NCI-H2196 treated with DMSO at 0.1 percent for 48 hours (cell line): ENCODE data around the gene IL11.

Source experiments
- DNase-seq: peaks from one replicate; lab custom pipeline; 2025; ENCODE audit not compliant: unreplicated experiment; lab: John Stamatoyannopoulos, UW

Gene IL11

DNA sequence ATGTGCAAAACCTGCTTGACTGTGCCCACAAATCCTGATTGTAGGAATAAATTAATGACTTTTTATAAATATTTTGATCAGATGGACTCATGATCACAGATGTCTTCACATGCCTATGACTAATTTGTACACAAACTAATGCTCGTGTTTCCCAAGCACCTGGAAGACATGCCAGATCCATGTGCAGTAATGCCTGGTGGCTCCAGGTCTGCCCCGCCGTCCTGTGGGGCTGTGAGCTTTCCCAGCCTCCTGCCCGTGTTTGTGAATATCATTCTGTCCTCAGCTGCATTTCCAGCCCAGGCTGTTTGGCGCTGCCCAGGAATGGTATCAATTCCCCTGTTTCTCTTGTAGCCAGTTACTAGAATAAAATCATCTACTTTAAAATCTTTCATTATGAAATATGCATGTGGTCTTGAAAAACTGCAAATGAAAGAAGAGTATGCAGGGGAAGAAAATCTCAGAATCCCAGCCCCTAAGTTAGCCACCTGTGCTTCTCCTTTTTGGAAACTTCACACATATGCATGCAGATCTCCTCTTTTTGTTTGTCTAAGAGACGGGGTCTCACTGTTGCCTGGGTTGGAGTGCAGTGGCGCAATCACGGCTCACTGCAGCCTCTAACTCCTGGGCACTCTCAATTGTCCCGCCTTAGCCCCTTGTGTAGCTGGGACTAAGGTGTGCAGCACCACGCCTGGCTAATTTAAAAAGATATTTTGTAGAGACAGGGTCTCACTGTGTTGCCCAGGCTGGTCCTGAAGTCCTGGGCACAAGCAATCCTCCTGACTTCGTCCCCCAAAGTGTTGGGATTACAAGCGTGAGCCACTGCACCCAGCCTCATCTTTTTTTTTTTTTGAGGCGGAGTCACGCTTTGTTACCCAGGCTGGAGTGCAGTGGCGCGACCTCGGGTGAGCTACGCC is 21.7 kb upstream of the IL11 start:
- no peak for DNase-seq

DNA sequence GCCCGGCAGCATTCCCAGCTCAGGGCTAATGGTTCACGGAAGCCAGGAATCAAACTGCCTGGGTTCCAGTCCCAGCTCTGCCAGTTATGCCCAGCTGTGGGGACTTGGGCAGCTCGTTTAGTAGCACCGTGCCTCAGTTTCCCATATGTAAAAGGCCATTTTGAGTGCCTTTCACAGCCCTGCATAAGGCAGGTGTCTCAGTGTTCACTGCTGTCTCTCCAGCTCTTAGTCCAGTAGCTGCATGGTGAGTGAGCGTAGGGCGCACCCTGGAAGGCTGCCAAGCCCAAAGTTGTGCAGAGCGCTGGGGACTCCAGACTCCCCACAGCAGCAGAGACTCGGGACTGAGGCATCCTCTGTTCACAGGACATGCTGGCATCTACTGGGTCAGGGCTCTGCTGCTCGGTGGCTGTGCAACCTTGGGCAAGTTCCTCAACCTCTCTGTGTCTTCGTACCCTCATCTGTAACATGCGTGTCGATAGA is 21.0 kb upstream of the IL11 start:
- DNase-seq = no peak

DNA sequence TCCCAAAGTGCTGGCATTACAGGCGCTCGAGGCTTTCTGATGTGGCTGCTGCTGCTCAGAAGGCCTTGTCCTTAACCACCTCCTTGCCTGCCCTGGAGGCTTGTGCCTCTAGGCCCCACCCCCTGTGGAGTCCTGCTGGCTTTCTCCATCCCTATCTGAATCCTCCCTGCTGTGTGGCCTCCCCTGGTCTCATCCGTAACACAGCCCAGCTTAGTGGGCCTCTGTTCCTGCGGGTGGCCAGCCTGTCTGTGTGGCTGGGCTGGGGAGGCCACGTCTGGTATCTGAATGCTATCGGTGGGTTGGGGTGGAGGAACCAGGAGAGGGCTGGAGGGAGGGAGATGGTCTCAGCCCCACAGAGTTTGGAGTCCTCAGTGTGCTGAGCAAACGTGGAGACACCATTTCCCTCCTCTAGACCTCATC is 20.2 kb upstream of the IL11 start:
- no peak for DNase-seq

DNA sequence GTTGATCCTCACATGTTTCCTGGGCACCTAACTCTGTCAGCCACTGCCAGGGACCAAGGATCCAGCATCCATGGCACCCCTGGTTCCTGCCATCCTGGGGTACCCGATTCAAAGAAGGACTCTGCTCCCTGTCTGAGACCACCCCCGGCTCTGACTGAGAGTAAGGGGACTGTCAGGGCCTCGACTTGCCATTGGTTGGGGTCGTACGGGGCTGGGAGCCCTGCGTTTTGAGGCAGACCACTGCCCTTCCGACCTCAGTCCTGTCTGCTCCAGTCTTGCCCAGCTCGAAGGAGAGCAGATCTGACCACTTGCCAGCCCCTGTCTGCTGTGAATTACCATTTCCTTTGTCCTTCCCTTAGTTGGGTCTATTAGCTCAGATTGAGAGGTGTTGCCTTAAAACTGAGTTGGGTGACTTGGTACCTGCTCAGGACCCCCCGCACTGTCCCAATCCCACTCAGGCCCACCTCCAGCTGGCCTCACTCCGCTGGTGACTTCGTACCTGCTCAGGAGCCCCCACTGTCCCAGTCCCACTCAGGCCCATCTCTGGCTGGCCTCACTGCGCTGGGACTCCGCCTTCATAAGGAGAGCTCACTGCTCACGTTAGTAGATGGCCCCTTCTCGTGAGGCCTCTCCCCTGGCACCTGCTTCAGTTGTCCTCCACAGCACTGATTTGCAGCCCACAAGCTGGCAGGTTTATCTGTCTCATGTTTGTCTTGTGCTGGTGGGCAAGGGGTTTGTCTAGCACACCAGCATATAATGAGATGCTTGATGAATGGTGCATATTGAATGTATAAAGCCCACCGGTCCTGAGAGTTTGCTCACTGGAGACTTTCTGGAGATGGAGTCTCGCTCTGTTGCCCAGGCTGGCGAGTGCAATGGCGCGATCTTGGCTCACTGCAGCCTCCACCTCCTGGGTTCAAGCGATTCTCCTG is 19.4 kb upstream of the IL11 start:
- DNase-seq = no peak

DNA sequence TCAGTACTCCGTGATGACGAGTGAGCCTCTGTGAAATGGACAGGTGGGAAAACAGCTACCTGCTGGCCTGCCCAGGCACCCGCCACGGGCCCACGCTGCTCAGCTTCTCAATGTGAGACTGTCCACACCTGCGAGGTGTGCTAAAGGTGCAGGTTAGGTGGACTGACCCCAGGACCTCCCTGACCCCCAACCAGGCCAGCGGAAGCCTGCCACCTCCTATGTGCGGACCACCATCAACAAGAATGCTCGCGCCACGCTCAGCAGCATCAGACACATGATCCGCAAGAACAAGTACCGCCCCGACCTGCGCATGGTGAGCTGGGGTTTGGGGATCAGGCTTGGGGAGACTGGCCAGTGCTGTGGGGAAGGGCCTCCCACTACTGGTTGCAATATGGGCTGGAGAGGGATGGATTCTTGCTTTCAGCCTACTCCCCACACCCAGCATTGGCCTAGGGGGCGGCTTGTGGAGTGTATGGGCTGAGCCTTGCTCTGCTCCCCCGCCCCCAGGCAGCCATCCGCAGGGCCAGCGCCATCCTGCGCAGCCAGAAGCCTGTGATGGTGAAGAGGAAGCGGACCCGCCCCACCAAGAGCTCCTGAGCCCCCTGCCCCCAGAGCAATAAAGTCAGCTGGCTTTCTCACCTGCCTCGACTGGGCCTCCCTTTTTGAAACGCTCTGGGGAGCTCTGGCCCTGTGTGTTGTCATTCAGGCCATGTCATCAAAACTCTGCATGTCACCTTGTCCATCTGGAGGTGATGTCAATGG is 17.7 kb upstream of the IL11 start:
- no peak for DNase-seq

DNA sequence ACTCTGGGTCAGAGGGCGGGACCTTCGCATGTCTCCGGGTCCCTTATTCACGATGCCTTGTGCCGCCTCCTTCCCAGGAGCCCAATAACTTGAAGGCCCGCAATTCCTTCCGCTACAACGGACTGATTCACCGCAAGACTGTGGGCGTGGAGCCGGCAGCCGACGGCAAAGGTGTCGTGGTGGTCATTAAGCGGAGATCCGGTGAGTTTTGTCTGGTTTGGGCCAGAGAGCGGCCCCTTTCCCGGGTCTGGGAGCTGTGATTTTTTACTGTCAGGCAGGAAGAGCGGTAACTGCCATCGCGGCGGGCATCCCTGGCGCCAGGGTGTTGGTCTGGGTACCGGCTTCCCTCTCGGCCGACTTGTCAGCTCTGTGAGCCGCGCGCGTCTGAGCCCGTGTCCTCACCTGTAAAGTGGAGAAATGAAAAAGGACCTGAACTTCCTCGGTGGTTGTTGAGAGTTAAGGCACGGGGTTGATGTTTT is 16.3 kb upstream of the IL11 start:
- DNase-seq = no peak

DNA sequence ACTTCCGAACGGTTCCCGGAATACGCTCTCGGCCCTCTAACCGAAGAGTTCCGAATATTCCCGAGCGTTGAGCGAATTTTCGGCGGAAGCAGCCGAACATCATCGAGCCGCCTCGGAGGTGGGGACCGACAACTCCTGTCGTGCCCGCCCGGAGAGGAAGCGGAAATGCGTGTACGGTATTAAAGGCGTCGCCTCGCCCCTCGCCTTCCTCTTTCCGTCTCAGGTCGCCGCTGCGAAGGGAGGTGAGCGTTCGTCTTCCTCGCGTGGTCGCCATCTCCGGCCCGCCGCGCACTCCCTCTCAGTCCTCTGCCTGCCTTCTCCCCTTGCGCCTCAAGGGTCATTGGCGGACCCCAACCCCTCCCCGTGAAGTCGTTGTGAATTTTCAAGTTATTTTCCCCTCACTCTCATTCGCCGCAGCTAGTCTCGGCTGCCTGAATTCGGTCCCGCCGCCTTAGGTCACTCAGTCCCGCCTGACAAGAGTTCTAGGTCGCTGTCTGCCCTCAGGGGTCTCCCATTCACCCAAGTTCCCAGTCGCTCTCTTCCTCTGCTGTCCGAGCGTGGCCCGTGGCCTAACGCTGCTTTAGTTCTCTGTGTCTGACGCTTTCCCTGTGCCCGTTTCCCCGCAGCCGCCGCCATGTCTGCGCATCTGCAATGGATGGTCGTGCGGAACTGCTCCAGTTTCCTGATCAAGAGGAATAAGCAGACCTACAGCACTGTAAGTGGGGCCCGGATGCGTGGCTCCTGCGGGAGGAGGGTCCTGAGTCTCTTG is 15.6 kb upstream of the IL11 start, which contains the start of gene RPL28:
Gene RPL28, plus strand, starts transcription at position 209 of the 769 bp plus-strand sequence. Its CDS starts 426 bp downstream, at position 635.
- peak; percentile 95 for DNase-seq

DNA sequence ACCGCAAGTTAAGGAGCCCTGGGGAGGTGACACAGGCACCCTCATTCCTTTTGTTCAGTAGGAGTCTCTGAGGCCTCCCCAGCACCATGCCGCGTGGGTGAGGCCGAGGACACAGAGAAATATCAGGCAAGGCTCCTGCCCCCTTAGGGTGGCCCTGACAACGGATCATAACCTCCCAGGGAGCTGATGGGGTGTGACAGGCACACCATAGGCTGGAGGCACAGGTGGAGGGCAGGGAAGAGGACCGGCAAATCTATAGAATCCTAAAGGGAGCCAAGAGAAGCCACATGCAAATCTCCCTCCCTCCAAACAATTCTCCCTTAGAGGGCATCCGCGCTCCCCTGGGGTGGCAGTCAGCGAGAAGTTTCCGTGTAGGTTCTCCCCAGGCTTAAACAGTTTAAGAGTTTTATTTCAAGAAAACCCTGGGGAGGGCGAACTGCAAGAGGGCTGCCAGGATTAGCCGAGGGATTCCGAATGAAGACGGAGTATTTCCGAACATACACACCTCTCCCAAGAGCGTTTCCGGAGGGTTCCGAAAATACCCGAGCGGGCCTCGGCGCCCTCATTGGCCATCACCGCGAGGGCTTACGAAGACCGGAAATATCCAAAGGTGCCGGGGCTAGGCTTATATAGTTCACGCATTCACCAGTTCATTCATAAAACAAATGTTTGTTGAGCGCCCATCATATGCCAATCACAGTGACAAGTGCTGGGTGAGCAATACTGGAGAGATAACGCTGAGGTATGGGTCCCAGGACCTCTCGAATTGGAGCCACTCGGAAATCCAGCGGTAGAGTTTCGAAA is 14.9 kb upstream of the IL11 start:
- peak; percentile 87 for DNase-seq

DNA sequence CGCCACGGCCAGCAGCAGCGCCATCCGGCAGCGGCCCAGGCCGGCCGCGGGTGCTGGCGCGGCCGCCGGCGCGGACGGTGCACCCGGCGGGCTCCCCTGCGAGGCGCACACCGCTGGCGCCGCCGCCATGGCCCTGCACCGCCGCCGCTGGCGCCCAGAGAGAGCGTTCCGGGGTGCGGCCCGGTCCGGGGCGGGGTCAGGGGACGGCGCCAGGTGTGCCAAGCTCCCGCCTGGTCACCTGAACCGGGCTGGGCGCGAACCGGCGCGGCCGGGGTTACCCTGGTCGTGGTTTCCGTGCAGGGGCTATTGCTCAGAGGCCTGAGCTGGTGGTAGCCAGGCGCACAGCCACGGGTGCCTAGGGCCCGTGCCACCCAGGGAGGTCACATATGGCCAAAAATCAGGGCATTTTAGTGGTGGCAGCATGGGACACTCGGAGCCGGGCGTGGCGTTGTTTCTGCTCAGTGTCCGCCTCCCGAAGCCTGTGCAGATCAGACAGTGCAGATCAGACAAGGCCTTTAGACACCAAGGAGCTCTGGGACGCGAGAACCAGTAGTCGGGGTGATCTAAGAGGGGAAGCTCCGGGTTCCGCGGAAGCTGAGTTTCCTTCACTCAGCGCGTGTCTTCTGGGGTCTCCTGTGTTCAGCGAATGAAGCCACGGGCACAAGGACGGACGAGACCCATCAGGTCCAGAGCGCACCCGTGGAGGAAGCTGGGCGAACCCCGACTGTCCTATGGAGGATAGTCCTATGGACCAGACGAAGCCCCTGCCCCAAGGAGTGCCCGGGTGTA is 14.1 kb upstream of the IL11 start, which contains the start of gene TMEM238:
Gene TMEM238, minus strand, starts transcription at position 162 of the 789 bp plus-strand sequence. Its CDS starts 33 bp downstream, at position 129.
- peak; percentile 22 for DNase-seq

DNA sequence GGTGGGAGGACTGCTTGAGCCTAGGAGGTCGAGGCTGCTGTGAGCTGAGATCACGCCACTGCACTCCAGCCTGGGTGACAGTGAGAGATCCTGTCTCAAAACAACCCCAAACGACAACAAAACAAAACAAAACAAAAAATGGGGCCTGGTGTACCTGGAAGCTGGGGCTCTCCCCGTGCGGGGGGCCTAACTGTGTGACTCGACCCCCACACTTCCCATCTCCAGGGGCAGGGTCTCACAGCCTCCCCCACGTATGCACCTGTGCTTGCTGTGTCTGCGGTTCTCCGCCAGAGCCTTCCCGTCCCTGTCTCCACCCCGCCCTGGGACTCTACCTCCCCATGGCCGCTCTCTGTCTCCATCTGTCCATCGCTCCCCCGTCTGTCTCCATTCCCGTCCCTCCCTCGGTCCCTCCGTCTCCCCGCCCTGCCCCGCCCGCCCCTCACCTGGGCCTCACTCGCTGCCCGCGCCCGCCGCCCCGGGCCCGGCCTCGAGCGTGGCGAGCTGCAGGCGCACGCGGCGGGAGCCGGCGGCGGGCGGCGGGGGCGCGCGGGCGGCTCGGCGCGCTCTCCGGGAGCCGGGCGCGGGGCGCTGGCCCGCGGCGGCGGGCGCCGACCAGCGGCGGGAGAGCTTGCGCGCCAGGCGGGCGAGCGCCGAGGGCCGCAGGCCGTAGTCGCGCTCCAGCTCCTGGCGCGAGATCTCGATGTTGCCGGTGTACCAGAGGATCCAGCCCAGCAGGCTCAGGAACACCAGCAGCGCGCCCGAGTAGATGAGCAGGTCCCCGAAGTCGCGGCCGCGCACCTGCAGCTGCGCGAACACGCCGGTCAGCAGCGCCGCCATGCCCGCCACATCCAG is 13.2 kb upstream of the IL11 start:
- peak; percentile 24 for DNase-seq

DNA sequence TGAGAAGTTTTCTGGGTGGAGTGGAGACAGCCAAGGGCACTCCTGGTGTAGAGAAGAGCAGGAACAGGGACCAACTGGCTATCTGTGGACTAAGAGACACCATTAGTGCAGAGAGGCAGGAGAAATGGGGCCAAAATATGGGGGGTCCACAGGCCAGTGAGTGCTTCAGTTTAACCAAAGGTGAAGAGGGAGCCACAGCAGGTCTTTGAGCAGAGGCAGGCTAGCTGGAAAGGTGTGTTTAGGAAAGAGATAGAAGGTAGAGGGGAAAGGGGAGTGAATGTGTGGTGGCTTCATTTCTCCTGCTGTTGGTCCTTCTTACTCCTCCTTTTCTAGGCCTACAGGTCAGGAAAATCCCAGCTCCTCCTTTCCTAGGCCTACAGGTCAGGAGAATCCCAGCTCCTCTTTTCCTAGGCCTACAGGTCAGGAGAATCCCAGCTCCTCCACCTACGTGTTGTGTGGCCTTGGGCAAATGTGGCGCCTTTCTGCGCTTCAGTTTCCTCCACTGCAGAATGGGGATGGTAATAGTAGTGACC is 12.3 kb upstream of the IL11 start:
- no peak for DNase-seq

DNA sequence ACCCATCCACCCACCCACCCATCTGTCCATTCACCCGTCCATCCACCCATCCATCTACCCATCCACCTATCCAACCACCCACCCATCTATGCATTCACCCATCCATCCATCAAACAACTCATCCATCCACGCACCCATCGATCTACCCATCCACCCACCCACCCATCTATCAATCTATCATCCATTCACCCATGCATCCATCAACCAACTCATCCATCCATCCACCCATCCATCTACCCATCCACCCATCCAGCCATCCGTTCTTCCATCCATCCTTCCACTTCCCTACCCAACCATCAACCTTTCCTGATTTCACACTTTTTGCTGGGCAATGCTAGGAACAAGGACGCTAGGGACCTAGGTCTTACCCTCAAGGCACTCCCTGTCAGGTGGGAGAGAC is 11.8 kb upstream of the IL11 start:
- DNase-seq = no peak

DNA sequence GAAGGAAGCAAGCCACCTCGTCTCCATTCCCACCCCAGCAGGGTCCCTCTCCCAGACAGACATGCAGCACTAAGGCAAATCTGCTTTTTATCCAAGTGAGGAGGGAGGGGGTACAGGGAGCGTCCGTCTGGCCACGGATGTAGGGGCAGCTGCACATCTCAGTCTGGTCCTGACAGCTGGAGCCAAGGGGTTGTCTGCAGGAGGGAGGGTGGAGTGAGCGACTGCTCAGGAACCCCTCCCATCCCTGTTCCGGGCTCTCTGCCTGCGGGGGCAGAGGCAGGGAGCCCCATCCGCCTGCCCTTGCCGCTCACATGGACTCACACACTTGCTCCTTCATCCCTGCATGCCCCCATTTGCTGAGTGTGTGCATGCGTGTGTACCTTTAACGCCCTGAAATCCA is 8.9 kb upstream of the IL11 start:
- no peak for DNase-seq

DNA sequence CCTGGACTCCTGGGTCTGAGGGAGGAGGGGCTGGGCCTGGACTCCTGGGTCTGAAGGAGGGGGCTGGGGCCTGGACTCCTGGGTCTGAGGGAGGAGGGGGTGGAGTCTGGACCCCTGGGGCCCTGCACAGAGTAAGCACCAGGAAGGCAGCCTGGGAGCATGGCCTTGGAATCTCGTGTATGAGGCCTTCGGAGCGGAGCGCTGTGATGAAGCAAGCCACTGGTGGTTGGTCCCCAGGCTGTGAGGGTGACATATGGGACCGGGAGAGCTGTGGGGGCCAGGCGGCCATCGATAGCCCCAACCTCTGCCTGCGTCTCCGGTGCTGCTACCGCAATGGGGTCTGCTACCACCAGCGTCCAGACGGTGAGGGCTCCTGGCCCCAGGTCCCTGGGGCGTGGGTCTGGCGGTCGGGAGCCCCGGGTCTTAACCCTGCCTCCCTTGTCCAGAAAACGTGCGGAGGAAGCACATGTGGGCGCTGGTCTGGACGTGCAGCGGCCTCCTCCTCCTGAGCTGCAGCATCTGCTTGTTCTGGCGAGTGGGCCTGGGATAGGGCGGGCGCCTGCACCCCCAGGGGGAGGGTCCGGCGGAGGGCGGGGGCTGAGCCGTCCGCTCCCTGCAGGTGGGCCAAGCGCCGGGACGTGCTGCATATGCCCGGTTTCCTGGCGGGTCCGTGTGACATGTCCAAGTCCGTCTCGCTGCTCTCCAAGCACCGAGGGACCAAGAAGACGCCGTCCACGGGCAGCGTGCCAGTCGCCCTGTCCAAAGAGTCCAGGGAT is 7.3 kb upstream of the IL11 start:
- no peak for DNase-seq

DNA sequence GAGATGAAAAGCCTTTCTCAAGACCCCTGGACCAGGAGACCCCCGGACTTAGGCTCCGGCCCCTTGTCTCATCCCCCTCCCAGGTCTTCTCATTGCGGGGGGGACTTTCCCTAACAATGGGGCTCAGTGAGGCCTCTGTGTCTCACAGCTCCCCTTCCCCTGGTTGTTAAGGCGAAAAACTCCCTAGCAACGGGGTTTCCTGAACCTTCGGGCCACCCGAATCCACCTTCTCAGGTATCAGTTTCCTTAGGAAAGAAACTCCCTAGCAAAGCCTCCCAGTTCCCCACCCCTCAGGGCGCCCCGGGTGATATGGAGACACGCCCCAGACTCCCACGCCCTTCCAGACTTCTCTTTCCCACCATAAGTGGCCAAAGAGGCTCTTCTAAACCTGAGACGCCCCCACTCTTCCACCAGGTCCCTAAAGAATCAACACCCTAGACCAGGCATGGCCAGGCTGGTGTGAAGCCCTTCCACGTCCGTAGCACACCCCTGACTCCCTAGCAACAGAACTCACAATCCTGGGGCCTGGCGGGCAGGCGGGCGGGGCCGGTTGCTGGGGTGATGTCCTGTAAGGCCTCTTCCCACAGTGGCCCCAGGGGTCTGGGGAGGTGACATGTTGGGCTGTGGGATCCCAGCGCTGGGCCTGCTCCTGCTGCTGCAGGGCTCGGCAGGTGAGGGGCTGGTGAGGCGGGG is 6.1 kb upstream of the IL11 start, which contains the start of gene TMEM190:
Gene TMEM190, plus strand, starts transcription at position 586 of the 693 bp plus-strand sequence. Its CDS starts 28 bp downstream, at position 614.
- DNase-seq = no peak
